ENCODE measurements around the gene KIF13A. TPM values are rescaled to one million over a fixed set of nuclear protein-coding genes. Genes with fewer than 3 reads are reported as not detected.

The KIF13A gene
- total RNA-seq, 1 experiment from 2014 or later = 11.3 TPM

Other genes starting within 250 kb of the KIF13A start
- gene NHLRC1, start 135.0 kb upstream of the KIF13A start, total RNA-seq (2014; rRNA removed; shearing (Covaris generic); ENCODE audit: low replicate concordance) = 0.49 TPM in 1 of 2 replicates, not detected in the other
- 8.3 and 9.5 TPM in 2 replicates for gene TPMT, start 167.4 kb upstream of the KIF13A start, total RNA-seq (2014; rRNA removed; shearing (Covaris generic); ENCODE audit: low replicate concordance)
- gene KDM1B, start 167.8 kb upstream of the KIF13A start, total RNA-seq (2014; rRNA removed; shearing (Covaris generic); ENCODE audit: low replicate concordance) = 11.0 and 20.2 TPM in 2 replicates

All from MG63 (cell line).